HG02763 (cell line): ENCODE results near the gene CMC1.
"Not testable (repeated sequence)": the region's sequence is repeated elsewhere in the genome, so short reads cannot be mapped to it uniquely, and the experiment has no call there.

ENCODE experiments used
- ATAC-seq: cut with Tn5 transposase; IDR thresholded peaks from one replicate; pipeline ENCODE4 v1.9.1; 2021; ENCODE audit warnings: mild to moderate bottlenecking, moderate library complexity; ENCODE audit not compliant: unreplicated experiment

Gene CMC1

GRCh38 chr3:28241221-28242160 lies at the start of gene CMC1:
Gene CMC1 (plus strand): TSS chr3:28241619. CDS start chr3:28241794, 175 bp downstream.
- peak; percentile 99 for ATAC-seq

- ATAC-seq = no peak
Observed at GRCh38 chr3:28198161-28198560, 43.3 kb upstream of the CMC1 start.

- ATAC-seq = no peak
Observed at GRCh38 chr3:28198974-28199373, 42.4 kb upstream of the CMC1 start.

GRCh38 chr3:28199643-28200042 lies 41.8 kb upstream of the CMC1 start:
- ATAC-seq = not testable (repeated sequence)

- not testable (repeated sequence) for ATAC-seq
Observed at GRCh38 chr3:28200366-28200848, 41.0 kb upstream of the CMC1 start.

GRCh38 chr3:28206479-28206878 lies 34.9 kb upstream of the CMC1 start:
- ATAC-seq = no peak

GRCh38 chr3:28207000-28207733 lies 34.3 kb upstream of the CMC1 start:
- ATAC-seq = no peak

GRCh38 chr3:28210968-28211713 lies 30.3 kb upstream of the CMC1 start:
- no peak for ATAC-seq

GRCh38 chr3:28212681-28213080 lies 28.7 kb upstream of the CMC1 start:
- ATAC-seq = no peak

GRCh38 chr3:28215407-28215806 lies 26.0 kb upstream of the CMC1 start:
- no peak for ATAC-seq

- ATAC-seq = no peak
Observed at GRCh38 chr3:28218071-28218916, 23.1 kb upstream of the CMC1 start.

- no peak for ATAC-seq
Observed at GRCh38 chr3:28218917-28219198, 22.6 kb upstream of the CMC1 start.

- no peak for ATAC-seq
Observed at GRCh38 chr3:28224430-28224829, 17.0 kb upstream of the CMC1 start.

GRCh38 chr3:28226020-28226419 lies 15.4 kb upstream of the CMC1 start:
- ATAC-seq = no peak

GRCh38 chr3:28228623-28229022 lies 12.8 kb upstream of the CMC1 start:
- no peak for ATAC-seq

GRCh38 chr3:28232659-28233058 lies 8.8 kb upstream of the CMC1 start:
- no peak for ATAC-seq

- no peak for ATAC-seq
Observed at GRCh38 chr3:28234454-28234853, 7.0 kb upstream of the CMC1 start.

GRCh38 chr3:28239108-28239507 lies 2.3 kb upstream of the CMC1 start:
- no peak for ATAC-seq

GRCh38 chr3:28240441-28240840 lies 978 bp upstream of the CMC1 start:
- ATAC-seq = no peak

GRCh38 chr3:28242519-28242918 lies 1.1 kb downstream of the CMC1 start:
- ATAC-seq = no peak
